NCI-H446 (cell line): ENCODE results near the gene NMT2.

ENCODE experiments used
- DNase-seq, 2 experiments: peaks; one replicate each; lab custom pipeline; 2025; lab: John Stamatoyannopoulos, UW

The NMT2 gene

GRCh38 chr10:15141136-15142054 is 27.1 kb downstream of the NMT2 start:
- DNase-seq = peak in 1 of 2 experiments; percentile 13

GRCh38 chr10:15140698-15141097 is 27.8 kb downstream of the NMT2 start:
- DNase-seq = peak; percentile 5 to 77

- DNase-seq = no peak
Observed at GRCh38 chr10:15137636-15138035, 30.9 kb downstream of the NMT2 start.

GRCh38 chr10:15137036-15137359 is 31.5 kb downstream of the NMT2 start:
- no peak for DNase-seq

- DNase-seq = no peak
Observed at GRCh38 chr10:15136129-15137035, 32.1 kb downstream of the NMT2 start.

GRCh38 chr10:15131330-15131729 is 37.2 kb downstream of the NMT2 start:
- no peak for DNase-seq

- no peak for DNase-seq
Observed at GRCh38 chr10:15124908-15125307, 43.6 kb downstream of the NMT2 start.

GRCh38 chr10:15124190-15124589 is 44.3 kb downstream of the NMT2 start:
- no peak for DNase-seq

GRCh38 chr10:15123749-15124184 is 44.7 kb downstream of the NMT2 start:
- no peak for DNase-seq

GRCh38 chr10:15122477-15123030 is 45.9 kb downstream of the NMT2 start:
- DNase-seq = no peak

- no peak for DNase-seq
Observed at GRCh38 chr10:15121707-15122106, 46.8 kb downstream of the NMT2 start.

- DNase-seq = no peak
Observed at GRCh38 chr10:15120523-15120922, 48.0 kb downstream of the NMT2 start.

GRCh38 chr10:15118615-15119014 is 49.9 kb downstream of the NMT2 start:
- DNase-seq = no peak

GRCh38 chr10:15116225-15116624 is 52.3 kb downstream of the NMT2 start:
- no peak for DNase-seq

GRCh38 chr10:15113766-15114165 is 54.7 kb downstream of the NMT2 start:
- no peak for DNase-seq

- no peak for DNase-seq
Observed at GRCh38 chr10:15112657-15113056, 55.8 kb downstream of the NMT2 start.

GRCh38 chr10:15106352-15107013 is 62.0 kb downstream of the NMT2 start:
- DNase-seq = peak; percentile 62 to 72

- no peak for DNase-seq
Observed at GRCh38 chr10:15103513-15103912, 65.0 kb downstream of the NMT2 start.

GRCh38 chr10:15099886-15100285 is 68.6 kb downstream of the NMT2 start:
- DNase-seq = no peak

GRCh38 chr10:15097011-15097812 is 71.3 kb downstream of the NMT2 start, which contains the start of gene RPP38:
Gene RPP38, plus strand, starts transcription at chr10:15097355. Its CDS starts 5,960 bp downstream, at chr10:15103315.
- DNase-seq = peak; percentile 94

GRCh38 chr10:15096661-15097010 is 71.9 kb downstream of the NMT2 start:
- DNase-seq = no peak
